Measurements from ENCODE around the gene ZBTB20.

DNA sequence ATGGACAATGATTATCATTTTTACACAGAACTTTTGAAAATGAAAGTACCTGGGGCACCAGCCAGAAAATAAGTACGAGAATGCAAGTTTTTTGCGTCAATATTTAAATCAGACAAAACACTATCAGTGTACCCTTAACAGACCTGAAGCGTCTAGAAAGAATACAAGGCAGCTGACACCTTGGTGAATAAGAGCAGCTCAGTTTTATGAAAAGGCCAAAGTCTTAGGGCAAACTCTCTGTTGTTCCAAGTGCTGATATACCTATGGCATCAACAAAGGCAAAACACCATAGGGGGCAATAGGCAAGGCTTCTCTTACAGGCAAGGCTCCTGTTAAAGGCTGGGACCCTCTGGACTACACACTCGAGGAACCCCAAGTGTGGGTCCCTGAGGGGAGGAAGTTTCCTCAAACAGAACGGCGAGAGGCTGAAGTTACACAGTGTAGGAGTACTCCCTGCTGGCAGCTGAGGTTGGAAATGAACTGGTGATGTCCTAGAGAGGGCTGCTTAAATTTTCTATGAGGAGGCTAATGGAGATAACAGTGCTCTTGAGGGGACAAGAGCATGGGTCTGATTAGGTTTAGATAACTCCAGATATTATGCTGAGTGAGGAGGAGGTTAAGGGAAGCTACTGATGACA, 562.2 kb downstream of the ZBTB20 start:
- TF ChIP-seq, protein P1, sequence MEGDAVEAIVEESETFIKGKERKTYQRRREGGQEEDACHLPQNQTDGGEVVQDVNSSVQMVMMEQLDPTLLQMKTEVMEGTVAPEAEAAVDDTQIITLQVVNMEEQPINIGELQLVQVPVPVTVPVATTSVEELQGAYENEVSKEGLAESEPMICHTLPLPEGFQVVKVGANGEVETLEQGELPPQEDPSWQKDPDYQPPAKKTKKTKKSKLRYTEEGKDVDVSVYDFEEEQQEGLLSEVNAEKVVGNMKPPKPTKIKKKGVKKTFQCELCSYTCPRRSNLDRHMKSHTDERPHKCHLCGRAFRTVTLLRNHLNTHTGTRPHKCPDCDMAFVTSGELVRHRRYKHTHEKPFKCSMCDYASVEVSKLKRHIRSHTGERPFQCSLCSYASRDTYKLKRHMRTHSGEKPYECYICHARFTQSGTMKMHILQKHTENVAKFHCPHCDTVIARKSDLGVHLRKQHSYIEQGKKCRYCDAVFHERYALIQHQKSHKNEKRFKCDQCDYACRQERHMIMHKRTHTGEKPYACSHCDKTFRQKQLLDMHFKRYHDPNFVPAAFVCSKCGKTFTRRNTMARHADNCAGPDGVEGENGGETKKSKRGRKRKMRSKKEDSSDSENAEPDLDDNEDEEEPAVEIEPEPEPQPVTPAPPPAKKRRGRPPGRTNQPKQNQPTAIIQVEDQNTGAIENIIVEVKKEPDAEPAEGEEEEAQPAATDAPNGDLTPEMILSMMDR (IDR thresholded peaks at IDR 0.05), result no peak
- no peak for TF ChIP-seq EP300 (IDR thresholded peaks at IDR 0.05)
- TF ChIP-seq POLR2A (IDR thresholded peaks at IDR 0.05), result no peak
